DMS53 (cell line): ENCODE measurements around the gene IQGAP3.
"Not testable (repeated sequence)": the region's sequence is repeated elsewhere in the genome, so short reads cannot be mapped to it uniquely, and the experiment has no call there.

Experiments used
- DNase-seq: peaks from one replicate; lab custom pipeline; 2025; lab: John Stamatoyannopoulos, UW

Gene IQGAP3

DNA sequence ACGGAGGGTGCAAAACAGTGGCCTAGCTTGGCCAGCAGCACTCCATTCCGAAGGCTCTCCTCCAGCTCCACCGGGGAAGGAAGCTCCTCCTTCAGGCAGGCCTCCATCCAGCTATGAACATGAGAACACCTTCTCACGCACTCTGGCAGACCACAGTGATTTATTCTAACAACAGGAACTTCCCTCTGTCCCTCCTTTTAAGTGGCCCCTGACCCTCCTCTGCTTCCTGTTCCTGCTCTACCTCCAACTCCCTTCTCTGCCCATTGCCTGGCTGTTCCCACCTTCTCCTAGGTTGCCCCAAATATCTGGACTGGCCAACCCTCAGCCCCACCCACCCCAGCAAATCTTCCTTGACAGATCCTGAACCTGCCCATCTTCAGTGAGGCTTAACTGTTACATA, 5.9 kb downstream of the IQGAP3 start:
- no peak for DNase-seq

GRCh38 chr1:156565519-156565918, 6.8 kb downstream of the IQGAP3 start:
- DNase-seq, result no peak

GRCh38 chr1:156560585-156561163, 11.7 kb downstream of the IQGAP3 start:
- DNase-seq, result no peak

- DNase-seq, result no peak
These were observed 12.5 kb downstream of the IQGAP3 start for GRCh38 chr1:156559797-156560385.

DNA sequence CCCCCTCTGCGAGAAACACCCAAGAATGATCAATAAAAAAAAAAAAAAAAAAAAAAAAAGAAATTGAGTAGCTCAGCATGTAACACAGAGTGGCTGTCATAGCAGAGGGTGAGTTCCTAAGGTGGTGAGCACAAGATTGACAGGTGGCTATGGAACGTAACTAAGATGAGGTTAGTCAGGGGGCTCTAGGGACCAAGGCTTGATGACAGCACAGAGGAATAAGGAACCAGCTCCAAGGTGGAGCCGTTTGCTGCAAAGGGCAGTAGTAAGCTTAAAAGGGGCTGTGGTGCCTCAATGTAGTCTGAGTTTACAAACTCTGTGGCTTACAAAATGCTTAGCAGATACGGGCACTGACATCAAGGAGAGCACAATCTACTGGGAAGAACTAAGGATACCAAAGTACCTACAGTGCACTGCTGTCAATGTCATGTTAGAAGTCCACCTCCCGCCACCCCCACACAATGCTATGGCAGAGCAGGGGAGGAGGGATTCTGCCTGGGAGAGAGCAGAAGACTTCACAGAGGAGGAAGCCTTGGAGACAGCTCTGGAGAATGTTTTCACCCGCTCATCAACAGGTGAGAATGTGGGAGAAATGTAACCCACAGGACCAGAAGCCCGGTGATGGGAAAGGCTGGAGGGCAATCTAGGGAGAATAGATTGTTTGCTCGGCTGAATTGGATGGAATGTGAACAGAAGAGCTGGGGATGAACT, 13.1 kb downstream of the IQGAP3 start:
- DNase-seq, result no peak

DNA sequence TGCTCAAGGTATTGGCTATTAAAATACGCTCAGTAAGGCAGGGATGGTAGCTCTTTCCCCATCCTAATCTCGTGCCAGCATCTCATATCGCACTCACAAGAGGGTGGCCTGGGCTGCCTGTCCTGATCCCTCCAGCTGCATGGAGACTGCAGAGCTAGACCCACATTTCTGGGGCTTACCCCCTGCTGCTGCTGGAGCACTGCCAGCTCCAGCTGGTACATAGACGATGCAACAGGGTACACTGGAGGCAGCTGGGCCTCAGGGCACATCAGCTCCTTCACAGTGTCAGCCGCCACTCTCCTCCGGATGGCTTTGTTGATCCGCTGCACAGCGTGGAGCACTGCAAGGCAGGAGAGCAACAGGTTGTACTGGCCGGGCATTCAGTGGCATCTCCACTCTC, 16.0 kb downstream of the IQGAP3 start:
- no peak for DNase-seq

DNA sequence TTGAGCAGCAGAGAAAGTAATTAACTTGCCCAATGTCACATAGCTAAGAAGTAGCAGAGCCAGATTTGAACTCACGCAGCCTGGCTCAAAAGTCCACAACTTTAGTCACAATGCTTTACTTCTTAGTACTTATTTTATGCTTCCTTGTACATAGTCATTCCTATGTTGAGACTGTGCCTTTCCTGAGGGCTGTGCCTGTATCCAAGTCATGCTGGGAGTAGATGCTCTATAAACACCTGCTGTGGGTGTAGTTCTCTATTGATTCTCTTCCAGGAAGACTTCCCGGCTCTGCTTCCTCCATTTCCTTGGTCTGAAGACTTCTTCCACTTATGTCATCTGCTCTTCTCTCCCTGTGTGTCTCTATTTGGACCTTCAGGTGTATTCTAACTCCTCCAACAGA, 16.6 kb downstream of the IQGAP3 start:
- DNase-seq, result no peak

DNA sequence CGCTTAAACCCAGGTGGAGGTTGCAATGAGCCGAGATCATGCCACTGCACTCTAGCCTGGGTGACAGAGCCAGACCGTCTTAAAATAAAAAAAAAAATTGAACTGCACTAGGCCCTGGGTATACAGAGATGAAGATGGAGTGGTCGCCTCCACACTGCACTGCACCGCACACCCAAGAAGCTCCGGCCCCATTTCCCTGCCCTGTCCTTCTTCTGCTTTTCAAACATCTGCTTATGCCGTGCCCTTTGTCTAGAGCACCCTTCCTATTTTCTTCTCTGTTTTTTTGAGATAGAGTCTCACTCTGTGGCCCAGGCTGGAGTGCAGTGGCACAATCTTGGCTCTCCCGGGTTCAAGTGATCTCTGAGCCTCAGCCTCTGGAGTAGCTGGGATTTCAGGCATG, 17.4 kb downstream of the IQGAP3 start:
- DNase-seq, result no peak

DNA sequence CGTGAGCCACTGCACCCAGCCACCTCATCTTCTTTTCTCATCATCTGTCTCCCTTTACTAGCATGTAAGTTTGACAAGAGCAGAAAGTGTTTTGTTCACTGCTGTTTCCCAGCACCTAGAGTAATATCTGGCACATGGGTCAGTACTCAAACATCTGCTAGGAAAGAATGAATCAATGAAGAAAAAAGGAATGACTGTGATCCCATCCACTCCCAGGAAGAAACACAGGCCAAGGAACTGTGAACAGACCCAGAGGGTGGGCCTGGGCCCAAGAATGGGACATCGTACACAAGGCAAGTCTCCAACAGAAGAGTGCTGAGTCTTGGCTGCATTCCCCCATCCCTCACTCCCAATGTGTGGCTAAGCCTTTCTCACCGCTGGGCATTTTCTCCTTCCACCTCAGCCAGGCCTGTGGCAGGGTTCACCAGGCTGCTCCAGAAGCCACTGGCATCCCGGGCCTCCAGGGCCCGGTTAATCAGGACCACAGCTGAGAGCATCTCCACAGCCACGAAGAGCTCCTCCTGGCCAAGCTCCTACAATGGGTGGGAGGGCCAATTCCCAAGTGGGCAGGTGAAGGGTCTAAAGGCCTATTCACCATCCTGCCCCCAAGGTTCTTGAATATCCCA, 18.4 kb downstream of the IQGAP3 start:
- DNase-seq, result no peak

GRCh38 chr1:156552937-156553336, 19.4 kb downstream of the IQGAP3 start:
- DNase-seq, result not testable (repeated sequence)

DNA sequence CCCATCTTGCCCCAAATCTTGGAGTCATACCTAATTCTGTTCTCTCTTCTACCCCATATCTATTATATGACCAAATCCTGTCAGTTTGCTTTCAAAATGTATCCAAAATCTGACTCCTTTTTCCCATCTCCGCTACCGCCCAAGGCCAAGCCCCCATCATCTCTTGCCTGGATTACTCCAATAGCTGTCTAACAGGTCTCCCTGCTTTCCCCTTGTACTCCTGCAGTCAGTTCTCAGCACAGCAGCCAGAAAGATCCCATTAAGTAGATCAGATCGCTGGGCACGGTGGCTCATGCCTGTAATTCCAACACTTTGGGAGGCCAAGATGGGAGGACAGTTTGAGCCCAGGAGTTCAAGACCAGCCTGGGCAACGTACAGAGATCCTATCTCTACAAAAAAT, 19.8 kb downstream of the IQGAP3 start:
- no peak for DNase-seq

DNA sequence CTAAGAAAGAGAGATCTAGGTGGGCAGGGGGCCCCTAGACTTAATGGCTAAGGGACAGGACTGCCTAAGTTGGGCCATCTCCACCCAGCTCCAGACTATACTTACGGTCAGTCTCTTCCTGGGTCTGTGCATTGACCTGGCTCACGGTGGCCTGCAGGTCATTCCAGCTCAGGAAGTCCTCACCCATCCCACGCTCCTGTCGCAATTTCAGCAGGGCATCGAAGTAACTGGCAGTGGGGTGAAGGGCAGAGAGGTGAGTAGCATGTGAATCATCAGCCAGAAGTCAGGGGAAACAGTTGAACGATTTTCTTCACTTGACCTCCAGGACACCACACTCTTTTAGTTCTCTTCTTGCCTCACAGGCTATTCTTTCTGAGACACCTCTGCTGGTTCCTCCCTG, 20.5 kb downstream of the IQGAP3 start:
- no peak for DNase-seq

DNA sequence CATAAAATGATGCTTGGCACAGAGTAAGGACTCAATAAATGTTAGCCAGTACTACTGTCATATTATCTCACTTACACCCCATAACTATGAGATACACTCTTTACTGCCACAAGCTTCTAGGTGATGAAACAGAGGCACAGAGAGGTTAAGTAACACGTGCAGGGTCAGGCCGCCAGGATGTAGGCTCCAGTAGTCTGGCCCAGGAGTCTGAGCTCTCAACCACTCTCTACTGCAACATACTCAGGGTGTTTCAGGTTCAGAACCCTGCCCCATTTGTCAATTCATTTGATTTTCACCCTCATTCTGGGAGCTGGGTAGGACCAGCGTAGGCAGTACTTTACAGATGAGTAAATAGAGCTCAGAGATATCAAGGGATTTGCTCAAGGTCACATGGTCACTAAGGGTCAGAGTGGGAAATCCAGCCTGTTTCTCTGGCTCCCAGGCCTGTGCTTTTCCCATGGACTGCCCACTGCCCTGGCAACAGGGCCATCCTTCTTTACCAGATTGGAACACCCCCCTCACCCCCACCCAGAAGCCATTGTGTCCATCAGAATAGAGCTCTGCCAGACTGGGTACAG, 21.2 kb downstream of the IQGAP3 start:
- DNase-seq, result no peak

- no peak for DNase-seq
These were observed 22.0 kb downstream of the IQGAP3 start for GRCh38 chr1:156550346-156550745.

- no peak for DNase-seq
These were observed 22.5 kb downstream of the IQGAP3 start for GRCh38 chr1:156549831-156550230.

DNA sequence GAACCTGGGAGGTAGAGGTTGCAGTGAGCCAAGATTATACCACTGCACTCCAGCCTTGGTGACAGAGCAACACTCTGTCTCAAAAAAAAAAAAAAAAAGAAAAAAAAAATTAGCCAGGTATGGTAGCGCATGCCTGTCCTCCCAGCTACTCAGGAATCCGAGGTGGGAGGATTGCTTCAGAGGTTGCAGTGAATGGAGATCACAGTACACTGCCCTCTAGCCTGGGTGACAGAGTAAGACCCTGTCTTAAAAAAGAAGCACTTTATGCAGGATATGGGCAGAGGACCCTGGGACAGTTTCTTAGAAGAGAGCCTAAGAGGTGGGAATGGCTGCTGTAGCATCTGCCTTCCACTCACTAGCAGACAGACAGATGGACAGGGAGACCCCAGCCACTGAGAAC, 23.0 kb downstream of the IQGAP3 start:
- DNase-seq, result no peak

- no peak for DNase-seq
These were observed 24.4 kb downstream of the IQGAP3 start for GRCh38 chr1:156547982-156548381.

GRCh38 chr1:156547434-156547833, 24.9 kb downstream of the IQGAP3 start:
- no peak for DNase-seq

DNA sequence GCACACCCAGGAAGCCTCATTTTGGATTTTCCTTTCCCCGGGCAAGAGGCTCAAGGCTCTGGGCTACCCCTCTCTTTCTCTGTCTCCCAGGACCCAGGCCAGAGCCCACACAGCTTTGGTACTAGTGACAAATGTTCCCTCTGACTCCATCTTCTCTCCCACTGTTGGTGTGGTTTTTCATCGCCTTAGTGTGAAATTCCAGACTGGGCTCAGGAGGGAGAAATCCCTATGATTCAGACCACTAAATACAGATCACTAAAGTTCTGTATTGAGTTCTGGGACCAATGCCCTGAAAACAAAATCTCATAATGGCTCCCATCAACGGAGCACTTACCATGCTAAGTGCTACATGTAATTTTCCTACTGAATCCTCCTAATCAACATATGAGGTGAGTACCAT, 26.1 kb downstream of the IQGAP3 start:
- DNase-seq, result no peak

DNA sequence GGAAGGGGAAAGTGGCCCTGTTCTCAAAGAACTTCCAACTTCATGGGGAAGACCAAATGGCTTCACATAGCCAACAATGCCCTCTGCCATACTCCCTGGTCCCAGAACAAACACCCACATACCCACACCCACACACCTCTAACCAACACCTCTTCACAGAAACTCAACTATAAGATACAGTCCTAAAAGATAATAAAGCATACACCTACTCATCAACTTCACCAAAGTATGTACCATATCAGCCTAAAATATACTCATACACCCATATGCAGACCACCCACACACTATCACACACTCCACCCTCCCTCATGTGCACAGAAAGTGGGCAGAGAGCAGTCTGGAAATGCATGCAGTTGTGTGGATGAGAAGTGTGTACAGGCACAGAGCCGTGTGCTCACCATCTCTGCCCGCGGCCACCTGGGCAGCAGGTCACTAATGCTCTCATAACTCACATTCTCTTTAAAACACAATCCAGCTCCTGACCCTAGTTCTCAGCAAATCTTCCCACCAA, 27.7 kb downstream of the IQGAP3 start:
- DNase-seq, result no peak

DNA sequence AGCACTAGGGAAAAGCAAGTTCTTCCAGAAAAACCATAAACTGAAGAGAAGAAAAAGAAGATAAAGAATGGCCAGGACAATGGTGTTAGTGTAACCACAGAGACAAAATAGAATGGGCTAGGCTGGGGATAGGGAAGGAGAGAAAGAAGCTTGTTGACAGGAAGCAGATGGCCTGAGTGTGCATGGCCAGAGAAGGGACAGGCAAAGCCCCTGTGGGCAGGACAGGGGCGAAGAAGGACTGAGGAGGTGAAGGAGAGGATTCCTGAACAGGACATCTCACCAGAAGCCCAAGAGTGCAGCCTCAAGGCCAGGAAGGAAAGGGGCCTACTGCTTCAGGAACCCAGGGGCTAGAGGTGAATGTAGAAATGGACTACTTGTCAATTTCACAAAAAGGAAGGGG, 29.3 kb downstream of the IQGAP3 start:
- DNase-seq, result peak; percentile 41

DNA sequence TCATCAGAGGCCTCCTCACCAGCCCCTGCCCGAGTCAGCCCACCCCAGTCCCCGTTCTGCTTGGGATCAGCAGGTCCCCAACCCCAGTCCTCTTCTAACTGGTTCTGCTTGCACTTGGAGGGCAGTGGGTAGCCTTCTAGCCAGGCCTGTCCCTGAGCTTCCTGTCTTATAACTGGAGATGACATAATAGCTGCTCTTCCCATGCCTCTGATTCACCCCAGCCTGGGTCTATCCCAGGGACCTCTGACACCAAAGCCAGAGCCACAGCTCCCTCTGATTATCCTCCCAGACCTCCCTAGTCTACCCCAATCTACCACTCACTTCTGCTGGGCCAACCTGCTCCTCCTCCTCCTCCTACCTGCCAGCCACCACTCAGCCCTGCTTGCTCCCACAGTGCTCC, 31.4 kb downstream of the IQGAP3 start:
- DNase-seq, result no peak
